VCaP (cell line): Measurements from ENCODE around the gene ZSWIM3.
"Not testable (repeated sequence)": the region's sequence is repeated elsewhere in the genome, so short reads cannot be mapped to it uniquely, and the experiment has no call there.

ENCODE experiments used
- H3K27ac ChIP-seq: fragments of 450-650 bp; 2 replicates; pipeline ENCODE4 v1.5.1; 2017
- CTCF ChIP-seq: fragments of 450-650 bp; conservative IDR thresholded peaks from 2 replicates; pipeline ENCODE4 v1.5.1; 2017; ENCODE audit warnings: mild to moderate bottlenecking, moderate library complexity

The ZSWIM3 gene

GRCh38 chr20:45893831-45894230, 36.4 kb downstream of the ZSWIM3 start:
- no peak for TF ChIP-seq CTCF
- H3K27ac ChIP-seq = no peak overlapping the region

- no peak overlapping the region for H3K27ac ChIP-seq
- TF ChIP-seq CTCF = no peak
These were observed 37.4 kb downstream of the ZSWIM3 start for GRCh38 chr20:45894797-45895196.

- no peak for TF ChIP-seq CTCF
These were observed 39.3 kb downstream of the ZSWIM3 start for GRCh38 chr20:45896641-45897161.

GRCh38 chr20:45897289-45897688, 39.9 kb downstream of the ZSWIM3 start:
- no peak overlapping the region for H3K27ac ChIP-seq
- no peak for TF ChIP-seq CTCF

More at GRCh38 chr20:45896641-45897161, 39.3 kb downstream of the ZSWIM3 start:
- no peak overlapping the region for H3K27ac ChIP-seq

GRCh38 chr20:45897692-45898091, 40.3 kb downstream of the ZSWIM3 start:
- H3K27ac ChIP-seq = no peak overlapping the region
- no peak for TF ChIP-seq CTCF

GRCh38 chr20:45898285-45898684, 40.9 kb downstream of the ZSWIM3 start:
- no peak overlapping the region for H3K27ac ChIP-seq
- TF ChIP-seq CTCF = no peak

GRCh38 chr20:45899046-45899835, 41.8 kb downstream of the ZSWIM3 start:
- H3K27ac ChIP-seq = no peak overlapping the region
- no peak for TF ChIP-seq CTCF

- not testable (repeated sequence) for H3K27ac ChIP-seq
These were observed 43.9 kb downstream of the ZSWIM3 start for GRCh38 chr20:45901332-45901731.
